GM12864 (cell line): Measurements from ENCODE around the gene RAPGEF6.

Source experiments
- DNase-seq: peaks from one replicate; pipeline ENCODE4 v3.0.0-alpha.2; 2011; ENCODE audit warnings: low read depth
- H3K4me3 ChIP-seq: 2 replicates; pipeline ENCODE4 v1.5.1; 2011; ENCODE audit warnings: mild to moderate bottlenecking, low read depth, low read length, control low read depth
- TF ChIP-seq, protein P1 (sequence below): IDR thresholded peaks from 2 replicates; pipeline ENCODE4 v1.5.1; 2011; ENCODE audit warnings: low read depth, mild to moderate bottlenecking, moderate library complexity, low read length, control low read depth, inconsistent platforms; ENCODE audit errors: missing control alignments

Gene RAPGEF6

DNA sequence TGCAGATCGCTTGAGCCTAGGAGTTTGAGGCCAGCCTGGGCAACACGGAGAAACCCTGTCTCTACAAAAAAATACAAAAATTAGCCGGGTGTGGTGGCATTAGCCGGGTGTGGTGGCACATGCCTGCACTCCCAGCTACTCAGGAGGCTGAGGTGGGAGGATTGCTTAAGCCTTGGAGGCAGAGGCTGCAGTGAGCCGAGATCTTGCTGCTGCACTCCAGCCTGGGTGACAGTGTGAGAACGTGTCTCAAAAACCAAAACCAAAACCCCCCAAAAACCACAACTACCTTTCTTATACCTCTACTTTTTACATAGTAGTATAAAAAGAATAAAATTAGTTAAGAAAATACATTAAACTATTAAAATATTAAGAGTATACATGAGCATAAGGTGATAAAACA, 121.2 kb downstream of the RAPGEF6 start:
- TF ChIP-seq, protein P1, sequence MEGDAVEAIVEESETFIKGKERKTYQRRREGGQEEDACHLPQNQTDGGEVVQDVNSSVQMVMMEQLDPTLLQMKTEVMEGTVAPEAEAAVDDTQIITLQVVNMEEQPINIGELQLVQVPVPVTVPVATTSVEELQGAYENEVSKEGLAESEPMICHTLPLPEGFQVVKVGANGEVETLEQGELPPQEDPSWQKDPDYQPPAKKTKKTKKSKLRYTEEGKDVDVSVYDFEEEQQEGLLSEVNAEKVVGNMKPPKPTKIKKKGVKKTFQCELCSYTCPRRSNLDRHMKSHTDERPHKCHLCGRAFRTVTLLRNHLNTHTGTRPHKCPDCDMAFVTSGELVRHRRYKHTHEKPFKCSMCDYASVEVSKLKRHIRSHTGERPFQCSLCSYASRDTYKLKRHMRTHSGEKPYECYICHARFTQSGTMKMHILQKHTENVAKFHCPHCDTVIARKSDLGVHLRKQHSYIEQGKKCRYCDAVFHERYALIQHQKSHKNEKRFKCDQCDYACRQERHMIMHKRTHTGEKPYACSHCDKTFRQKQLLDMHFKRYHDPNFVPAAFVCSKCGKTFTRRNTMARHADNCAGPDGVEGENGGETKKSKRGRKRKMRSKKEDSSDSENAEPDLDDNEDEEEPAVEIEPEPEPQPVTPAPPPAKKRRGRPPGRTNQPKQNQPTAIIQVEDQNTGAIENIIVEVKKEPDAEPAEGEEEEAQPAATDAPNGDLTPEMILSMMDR, result no peak
- DNase-seq, result peak; percentile 36

DNA sequence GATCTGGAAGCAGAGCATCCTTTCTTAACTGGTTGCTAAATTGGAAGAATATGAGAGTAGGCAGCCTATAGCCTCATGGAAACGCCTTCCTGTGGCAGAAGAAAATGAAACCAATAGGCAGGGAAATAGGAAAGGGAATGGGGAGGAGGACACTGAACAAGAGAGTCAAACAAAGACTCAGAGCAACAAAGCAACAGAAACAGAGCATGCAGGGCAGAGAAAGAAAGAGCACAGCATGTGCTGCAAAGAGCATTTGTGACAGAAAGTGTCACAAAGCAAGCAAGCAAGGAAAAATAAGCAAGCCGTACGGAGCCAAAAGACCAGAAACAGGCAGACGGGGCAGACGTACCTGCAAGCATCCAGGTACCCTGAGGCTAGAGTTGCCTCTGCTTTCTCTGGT, 123.1 kb downstream of the RAPGEF6 start:
- no peak for DNase-seq
- TF ChIP-seq, protein P1, result no peak
- no peak overlapping the region for H3K4me3 ChIP-seq

More for the DNA sequence above, 121.2 kb downstream of the RAPGEF6 start:
- no peak overlapping the region for H3K4me3 ChIP-seq

DNA sequence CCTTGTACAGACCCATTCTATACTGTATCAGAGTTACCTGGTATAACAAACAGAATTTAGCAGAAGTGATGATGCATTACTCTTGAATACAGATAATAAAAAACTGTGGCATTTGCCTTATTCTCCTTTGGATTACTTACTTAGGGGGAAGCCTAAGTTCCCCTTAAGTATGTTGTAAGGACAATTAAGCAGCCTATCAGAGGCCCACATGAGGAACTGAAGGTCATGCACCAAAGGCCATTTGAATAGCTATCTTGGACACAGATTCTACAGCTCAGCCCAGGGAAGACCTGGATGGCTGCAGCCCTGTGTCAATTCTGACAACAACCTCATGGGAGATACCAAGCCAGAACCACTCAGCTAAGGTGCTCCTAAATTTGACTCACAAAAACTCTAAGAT, 125.2 kb downstream of the RAPGEF6 start:
- TF ChIP-seq, protein P1, result no peak
- H3K4me3 ChIP-seq, result no peak overlapping the region
- DNase-seq, result no peak

DNA sequence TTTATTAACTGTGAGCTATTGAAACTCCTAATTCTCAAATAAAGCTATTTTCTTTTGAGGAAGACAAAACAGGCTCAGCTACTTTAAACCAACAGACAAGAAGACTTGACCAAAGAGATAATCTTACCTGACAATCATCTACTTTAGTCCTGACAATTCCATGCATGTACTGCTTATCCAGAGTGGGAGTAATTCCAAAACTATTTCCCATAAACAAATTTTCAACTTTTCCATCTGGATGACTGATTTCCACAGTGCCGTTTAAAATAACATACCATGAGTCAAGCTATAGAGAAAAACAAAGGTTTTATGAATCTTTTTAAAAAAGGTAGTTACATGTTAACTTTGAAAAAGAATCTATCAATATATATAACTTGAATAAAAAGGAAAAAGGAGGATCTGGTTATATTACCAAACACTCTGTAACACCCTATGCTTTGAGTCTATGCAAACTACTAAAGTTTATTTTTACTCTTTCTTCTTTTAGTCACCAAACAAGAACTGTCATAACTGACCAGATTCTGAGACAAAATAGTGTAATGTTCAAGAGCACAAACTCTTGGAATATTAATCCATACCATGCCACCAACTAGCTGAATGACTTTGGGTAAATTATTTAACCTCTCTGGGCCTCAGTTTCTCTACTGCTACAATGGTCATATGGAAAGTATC, 129.7 kb downstream of the RAPGEF6 start:
- no peak for DNase-seq
- no peak overlapping the region for H3K4me3 ChIP-seq
- TF ChIP-seq, protein P1, result no peak

DNA sequence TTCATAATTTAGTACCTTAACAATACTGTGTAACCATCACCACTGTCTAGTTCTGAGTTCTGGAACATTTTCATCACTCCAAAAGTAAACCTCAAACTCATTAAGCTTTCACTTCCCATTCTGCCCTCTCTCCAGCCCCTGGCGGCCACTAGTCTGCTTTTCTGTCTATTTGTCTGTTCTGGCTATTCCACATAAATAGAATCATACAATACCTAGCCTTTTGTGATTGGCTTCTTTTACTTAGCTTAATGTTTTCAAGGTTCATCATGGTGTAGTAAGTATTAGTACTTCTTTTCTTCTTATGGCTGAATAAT, 138.7 kb downstream of the RAPGEF6 start:
- peak; percentile 27 for DNase-seq
- TF ChIP-seq, protein P1, result peak; percentile 31
- no peak overlapping the region for H3K4me3 ChIP-seq

DNA sequence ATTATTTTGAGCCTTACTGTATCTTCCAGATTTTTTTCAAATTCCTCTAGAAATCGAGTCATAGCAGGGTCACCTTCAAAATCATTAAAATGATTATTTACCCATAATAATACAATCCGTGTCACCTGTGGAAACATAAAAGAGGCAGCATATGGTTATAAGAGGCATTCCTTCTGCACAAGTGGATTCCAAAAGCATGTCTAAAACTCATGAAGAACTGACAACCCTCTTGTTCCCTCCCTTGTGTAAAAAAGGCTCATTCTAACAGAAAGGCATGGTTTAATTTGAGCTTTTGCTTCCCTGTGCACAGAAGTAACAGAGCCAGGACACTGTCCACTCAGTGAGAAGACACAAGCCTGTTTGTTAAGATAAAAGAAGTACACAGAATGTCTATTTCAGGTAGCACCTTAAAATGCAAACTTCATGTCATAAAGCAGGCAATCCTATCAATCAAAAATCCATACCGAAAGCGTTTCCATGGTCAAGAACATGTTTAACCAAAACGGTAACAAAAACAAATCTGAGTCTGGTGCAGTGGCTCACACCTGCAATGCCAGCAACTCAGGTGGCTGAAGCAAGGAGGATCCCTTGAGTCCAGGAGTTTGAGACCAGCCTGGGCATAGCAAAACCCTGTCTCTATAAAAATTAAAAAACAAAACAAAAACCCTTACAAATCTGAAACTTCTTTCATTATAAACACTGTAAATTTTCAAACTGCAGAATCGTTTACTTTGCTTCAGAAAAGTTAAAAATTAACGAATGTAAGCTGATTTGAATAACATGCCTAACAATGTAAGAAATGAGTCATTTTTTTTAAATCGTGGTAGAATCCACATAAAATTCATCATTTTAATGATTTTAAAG, 139.3 kb downstream of the RAPGEF6 start:
- H3K4me3 ChIP-seq, result no peak overlapping the region
- TF ChIP-seq, protein P1, result no peak
- no peak for DNase-seq
